ENCODE measurements around the gene SLC7A9. TPM values are rescaled to one million over a fixed set of nuclear protein-coding genes. Genes with fewer than 3 reads are reported as not detected.
A peak's percentile ranks its signal among the peaks of the same experiment; 100 is the strongest.

Gene SLC7A9
- total RNA-seq, 2 experiments from 2014 or later = not detected

GRCh38 chr19:32810452-32810851 lies 59.1 kb downstream of the SLC7A9 start:
- ATAC-seq = no peak
- no peak for TF ChIP-seq CTCF (IDR thresholded peaks at IDR 0.05)
- H3K4me1 Mint-ChIP-seq (ENCODE audit: low read depth) = peaks cover 17% of the 10 kb centered on the region
- no peaks in the 10 kb centered on the region for H3K9me3 Mint-ChIP-seq
- POLR2A ChIA-PET = no interaction called here
- no peaks in the 10 kb centered on the region for H3K27me3 Mint-ChIP-seq
- intact Hi-C loops (cut with micrococcal nuclease) = no loop called here
- no peaks in the 10 kb centered on the region for H3K36me3 Mint-ChIP-seq (ENCODE audit: low read depth)
- no peak overlapping the region for H3K27ac Mint-ChIP-seq
- CTCF ChIA-PET = no interaction called here
- DNase-seq = no peak
- no peak overlapping the region for H3K4me3 Mint-ChIP-seq

GRCh38 chr19:32809754-32810153 lies 59.8 kb downstream of the SLC7A9 start:
- Mint-ChIP-seq H3K36me3 (ENCODE audit: low read depth) (no peaks in the 10 kb centered on the region), H3K27me3 (no peaks in the 10 kb centered on the region), H3K27ac (no peak overlapping the region), H3K9me3 (no peaks in the 10 kb centered on the region), H3K4me1 (ENCODE audit: low read depth) (peaks cover 17% of the 10 kb centered on the region), H3K4me3 (no peak overlapping the region)
- DNase-seq = no peak
- intact Hi-C loops (cut with micrococcal nuclease) = no loop called here
- no peak for TF ChIP-seq CTCF (IDR thresholded peaks at IDR 0.05)
- ChIA-PET POLR2A (no interaction called here), CTCF (no interaction called here)
- ATAC-seq = no peak

GRCh38 chr19:32809254-32809653 lies 60.3 kb downstream of the SLC7A9 start:
- Mint-ChIP-seq H3K27ac (no peak overlapping the region), H3K4me3 (no peak overlapping the region), H3K9me3 (no peaks in the 10 kb centered on the region), H3K36me3 (ENCODE audit: low read depth) (no peaks in the 10 kb centered on the region), H3K27me3 (no peaks in the 10 kb centered on the region), H3K4me1 (ENCODE audit: low read depth) (peaks cover 15% of the 10 kb centered on the region)
- no peak for TF ChIP-seq CTCF (IDR thresholded peaks at IDR 0.05)
- intact Hi-C loops (cut with micrococcal nuclease) = no loop called here
- ChIA-PET CTCF (no interaction called here), POLR2A (no interaction called here)
- ATAC-seq = peak; percentile 27
- DNase-seq = no peak

GRCh38 chr19:32808236-32808635 lies 61.3 kb downstream of the SLC7A9 start:
- H3K9me3 Mint-ChIP-seq = no peaks in the 10 kb centered on the region
- peaks cover 14% of the 10 kb centered on the region for H3K4me1 Mint-ChIP-seq (ENCODE audit: low read depth)
- intact Hi-C loops (cut with micrococcal nuclease) = no loop called here
- no peaks in the 10 kb centered on the region for H3K36me3 Mint-ChIP-seq (ENCODE audit: low read depth)
- ChIA-PET CTCF (no interaction called here), POLR2A (no interaction called here)
- no peak for TF ChIP-seq CTCF (IDR thresholded peaks at IDR 0.05)
- no peak overlapping the region for H3K27ac Mint-ChIP-seq
- no peak for ATAC-seq
- no peak for DNase-seq
- no peak overlapping the region for H3K4me3 Mint-ChIP-seq
- H3K27me3 Mint-ChIP-seq = no peaks in the 10 kb centered on the region

- no peak for ATAC-seq
- Mint-ChIP-seq H3K4me3 (no peak overlapping the region), H3K36me3 (ENCODE audit: low read depth) (no peaks in the 10 kb centered on the region), H3K27ac (no peak overlapping the region), H3K27me3 (no peaks in the 10 kb centered on the region), H3K9me3 (no peaks in the 10 kb centered on the region), H3K4me1 (ENCODE audit: low read depth) (peaks cover 16% of the 10 kb centered on the region)
- ChIA-PET CTCF (no interaction called here), POLR2A (no interaction called here)
- TF ChIP-seq CTCF (IDR thresholded peaks at IDR 0.05) = no peak
- DNase-seq = no peak
- intact Hi-C loops (cut with micrococcal nuclease) = no loop called here
These were observed 66.7 kb downstream of the SLC7A9 start for GRCh38 chr19:32802840-32803239.
